Sigmoid colon (tissue), 4 donors: ENCODE results near the gene IGFBP2.

Experiments used
- POLR2AphosphoS5 ChIP-seq, 4 donors: sonication (generic); formaldehyde crosslinking; IDR thresholded peaks; one replicate each; pipeline ENCODE4 v1.6.1; 2017; ENCODE audit warnings: antibody characterized with exemption in 4 of 4
- TF ChIP-seq, protein P1 (sequence below), 4 experiments: fragments of 450-650 bp in 3 of 4; fragments of 200-600 bp in 1 of 4; IDR thresholded peaks; one replicate each; pipeline ENCODE4 v1.5.1; 2016 to 2019; ENCODE audit warnings: antibody characterized with exemption in 4 of 4, mild to moderate bottlenecking in 3 of 4, moderate library complexity in 2 of 4

DNA sequence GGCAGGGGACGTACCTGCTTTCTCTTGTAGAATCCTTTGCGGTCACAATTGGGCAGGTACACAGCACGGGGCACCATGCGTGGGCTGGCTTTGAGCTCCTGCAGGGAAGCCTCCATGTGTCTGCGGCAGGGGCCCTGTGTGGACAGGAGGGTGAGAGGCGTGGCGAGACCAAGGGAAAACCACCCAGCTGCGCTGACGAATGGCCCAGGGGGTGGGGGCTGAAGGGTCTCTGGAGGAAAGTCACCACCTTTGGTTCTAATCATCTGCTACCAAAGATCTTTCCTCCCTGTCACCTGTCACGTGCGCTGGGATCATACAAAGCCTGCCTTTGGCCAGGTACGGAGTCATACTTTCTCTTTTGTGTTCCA, 44.9 kb downstream of the IGFBP2 start:
- TF ChIP-seq, protein P1, sequence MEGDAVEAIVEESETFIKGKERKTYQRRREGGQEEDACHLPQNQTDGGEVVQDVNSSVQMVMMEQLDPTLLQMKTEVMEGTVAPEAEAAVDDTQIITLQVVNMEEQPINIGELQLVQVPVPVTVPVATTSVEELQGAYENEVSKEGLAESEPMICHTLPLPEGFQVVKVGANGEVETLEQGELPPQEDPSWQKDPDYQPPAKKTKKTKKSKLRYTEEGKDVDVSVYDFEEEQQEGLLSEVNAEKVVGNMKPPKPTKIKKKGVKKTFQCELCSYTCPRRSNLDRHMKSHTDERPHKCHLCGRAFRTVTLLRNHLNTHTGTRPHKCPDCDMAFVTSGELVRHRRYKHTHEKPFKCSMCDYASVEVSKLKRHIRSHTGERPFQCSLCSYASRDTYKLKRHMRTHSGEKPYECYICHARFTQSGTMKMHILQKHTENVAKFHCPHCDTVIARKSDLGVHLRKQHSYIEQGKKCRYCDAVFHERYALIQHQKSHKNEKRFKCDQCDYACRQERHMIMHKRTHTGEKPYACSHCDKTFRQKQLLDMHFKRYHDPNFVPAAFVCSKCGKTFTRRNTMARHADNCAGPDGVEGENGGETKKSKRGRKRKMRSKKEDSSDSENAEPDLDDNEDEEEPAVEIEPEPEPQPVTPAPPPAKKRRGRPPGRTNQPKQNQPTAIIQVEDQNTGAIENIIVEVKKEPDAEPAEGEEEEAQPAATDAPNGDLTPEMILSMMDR (IDR thresholded peaks at IDR 0.05), result no peak
- TF ChIP-seq POLR2AphosphoS5 (IDR thresholded peaks at IDR 0.05), result no peak
